H9 (cell line): ENCODE results near the gene CDH4. TPM values are rescaled to one million over a fixed set of nuclear protein-coding genes. Genes with fewer than 3 reads are reported as not detected.

Experiments used
- DNase-seq: peaks from one replicate; pipeline ENCODE4 v3.0.0-alpha.2; 2017
- H2AFZ ChIP-seq: one replicate; pipeline ENCODE4 v1.6.1; 2013; ENCODE audit warnings: mild to moderate bottlenecking, low read length, control low read depth, moderate library complexity
- H2AK5ac ChIP-seq: 2 replicates; pipeline ENCODE4 v1.6.1; 2013; ENCODE audit warnings: low read length, control low read depth, mixed read lengths; ENCODE audit not compliant: insufficient read length
- H2BK120ac ChIP-seq: one replicate; pipeline ENCODE4 v1.6.1; 2013; ENCODE audit warnings: low read depth, mild to moderate bottlenecking, low read length, control low read depth, inconsistent platforms; ENCODE audit not compliant: poor library complexity, severe bottlenecking
- H2BK12ac ChIP-seq: 2 replicates; pipeline ENCODE4 v1.6.1; 2013; ENCODE audit warnings: low read length, control low read depth, mixed read lengths, low read depth; ENCODE audit not compliant: insufficient read length
- H2BK15ac ChIP-seq: 2 replicates; pipeline ENCODE4 v1.6.1; 2013; ENCODE audit warnings: low read depth, low read length, control low read depth
- H2BK20ac ChIP-seq: one replicate; pipeline ENCODE4 v1.6.1; 2013; ENCODE audit warnings: low read depth, mild to moderate bottlenecking, low read length, control low read depth, inconsistent platforms; ENCODE audit not compliant: poor library complexity, severe bottlenecking
- H2BK5ac ChIP-seq: 2 replicates; pipeline ENCODE4 v1.6.1; 2013; ENCODE audit warnings: low read length, control low read depth, mixed read lengths; ENCODE audit not compliant: insufficient read length
- H3K14ac ChIP-seq: 2 replicates; pipeline ENCODE4 v1.6.1; 2013; ENCODE audit warnings: low read length, control low read depth; ENCODE audit not compliant: insufficient read depth
- H3K18ac ChIP-seq: 2 replicates; pipeline ENCODE4 v1.6.1; 2013; ENCODE audit warnings: low read depth, mild to moderate bottlenecking, mixed read lengths, low read length, control low read depth; ENCODE audit not compliant: insufficient read length
- H3K23ac ChIP-seq: 2 replicates; pipeline ENCODE4 v1.6.1; 2013; ENCODE audit warnings: low read length, control low read depth, mixed read lengths, low read depth; ENCODE audit not compliant: insufficient read length
- H3K23me2 ChIP-seq: 2 replicates; pipeline ENCODE4 v1.6.1; 2013; ENCODE audit warnings: low read depth, mild to moderate bottlenecking, mixed read lengths, low read length, control low read depth; ENCODE audit not compliant: insufficient read length, poor library complexity, severe bottlenecking
- H3K27ac ChIP-seq: 2 replicates; pipeline ENCODE4 v1.5.1; 2013; ENCODE audit warnings: low read length, control low read depth, mixed read lengths, low read depth; ENCODE audit not compliant: insufficient read length
- H3K27me3 ChIP-seq: 2 replicates; pipeline ENCODE4 v1.6.1; 2013; ENCODE audit warnings: low read length, control low read depth, inconsistent platforms; ENCODE audit not compliant: insufficient read depth
- H3K4ac ChIP-seq: 2 replicates; pipeline ENCODE4 v1.6.1; 2013; ENCODE audit warnings: low read depth, mild to moderate bottlenecking, control low read depth, inconsistent platforms, low read length, moderate library complexity
- H3K4me1 ChIP-seq: 2 replicates; pipeline ENCODE4 v1.6.1; 2013; ENCODE audit warnings: low read length, control low read depth, inconsistent platforms; ENCODE audit not compliant: insufficient read depth
- H3K4me2 ChIP-seq: 2 replicates; pipeline ENCODE4 v1.6.1; 2013; ENCODE audit warnings: low read length, control low read depth, mixed read lengths; ENCODE audit not compliant: insufficient read length, insufficient read depth
- H3K56ac ChIP-seq: 2 replicates; pipeline ENCODE4 v1.6.1; 2013; ENCODE audit warnings: low read depth, mild to moderate bottlenecking, mixed read lengths, low read length, control low read depth; ENCODE audit not compliant: insufficient read length
- H3K79me1 ChIP-seq: 2 replicates; pipeline ENCODE4 v1.6.1; 2013; ENCODE audit warnings: low read depth, mild to moderate bottlenecking, moderate library complexity, low read length, control low read depth, inconsistent platforms; ENCODE audit not compliant: insufficient read depth, poor library complexity, severe bottlenecking
- H3K79me2 ChIP-seq: 2 replicates; pipeline ENCODE4 v1.6.1; 2013; ENCODE audit warnings: low read length, control low read depth, inconsistent platforms; ENCODE audit not compliant: insufficient read depth
- H3K9ac ChIP-seq: 2 replicates; pipeline ENCODE4 v1.6.1; 2013; ENCODE audit warnings: low read length, control low read depth, mixed read lengths; ENCODE audit not compliant: insufficient read length; ENCODE audit errors: extremely low read depth
- H3K9me3 ChIP-seq: one replicate; pipeline ENCODE4 v1.6.1; 2013; ENCODE audit warnings: low read depth, low read length, inconsistent platforms; ENCODE audit not compliant: control insufficient read depth
- H3T11ph ChIP-seq: one replicate; pipeline ENCODE4 v1.6.1; 2013; ENCODE audit warnings: mild to moderate bottlenecking, low read length, control low read depth, inconsistent platforms
- H4K20me1 ChIP-seq: one replicate; pipeline ENCODE4 v1.6.1; 2013; ENCODE audit not compliant: control insufficient read depth, insufficient read length, insufficient read depth
- H4K5ac ChIP-seq: 2 replicates; pipeline ENCODE4 v1.6.1; 2013; ENCODE audit warnings: low read depth, mild to moderate bottlenecking, mixed read lengths, low read length, control low read depth; ENCODE audit not compliant: insufficient read length
- H4K8ac ChIP-seq: replicated peaks from 2 replicates; pipeline ENCODE4 v1.6.1; 2013; ENCODE audit warnings: low read length, control low read depth, mixed read lengths, low read depth; ENCODE audit not compliant: insufficient read length
- H4K91ac ChIP-seq: 2 replicates; pipeline ENCODE4 v1.6.1; 2013; ENCODE audit warnings: low read depth, mild to moderate bottlenecking, moderate library complexity, mixed read lengths, low read length, control low read depth; ENCODE audit not compliant: insufficient read length
- H3K27ac Mint-ChIP-seq, 3 experiments: 2 replicates in 2 of 3; 3 replicates in 1 of 3; pipeline ENCODE4 v1.8.0; 2020 to 2021; ENCODE audit warnings: mixed read lengths in 3 of 3, mild to moderate bottlenecking in 1 of 3, moderate library complexity in 1 of 3
- H3K27me3 Mint-ChIP-seq: 2 replicates; pipeline ENCODE4 v1.8.0; 2021; ENCODE audit warnings: low read depth, mild to moderate bottlenecking, moderate library complexity, mixed read lengths
- H3K36me3 Mint-ChIP-seq, 3 experiments: 2 replicates in 2 of 3; 3 replicates in 1 of 3; pipeline ENCODE4 v1.8.0; 2020 to 2021; ENCODE audit warnings: low read depth in 3 of 3, mixed read lengths in 3 of 3; ENCODE audit not compliant: insufficient read depth in 1 of 3
- H3K4me1 Mint-ChIP-seq, 2 experiments: 2 replicates each; pipeline ENCODE4 v1.8.0; 2020; ENCODE audit warnings: mixed read lengths in 2 of 2
- H3K4me3 Mint-ChIP-seq, 2 experiments: 2 replicates in 1 of 2; 3 replicates in 1 of 2; pipeline ENCODE4 v1.8.0; 2020 to 2021; ENCODE audit warnings: mild to moderate bottlenecking in 2 of 2, mixed read lengths in 2 of 2, moderate library complexity in 1 of 2
- H3K9me3 Mint-ChIP-seq, 2 experiments: 2 replicates in 1 of 2; 3 replicates in 1 of 2; pipeline ENCODE4 v1.8.0; 2020; ENCODE audit warnings: mild to moderate bottlenecking in 2 of 2, mixed read lengths in 2 of 2, moderate library complexity in 1 of 2
- CTCF ChIP-seq: fragments of 200-600 bp; sonication (generic); conservative IDR thresholded peaks from 3 replicates; pipeline ENCODE4 v1.8.0; 2021; ENCODE audit warnings: antibody characterized with exemption, mild to moderate bottlenecking
- WGBS: extraction: QIAGEN DNeasy Blood & Tissue Kit; methylation state at CpG from one replicate; pipeline ENCODE4 v1.1.7; 2013; ENCODE audit warnings: missing lambda C conversion rate, low lambda C conversion rate, mixed read lengths; ENCODE audit not compliant: insufficient read length; ENCODE audit errors: extremely low coverage; 5-methylcytosine and 5-hydroxymethylcytosine counted together
- total RNA-seq: library from RNA; stranded (reverse); gene quantifications from 2 replicates; pipeline ENCODE4 v1.2.1, GENCODE V29; 2021

CDH4 gene
- total RNA-seq, 1 experiment from 2014 or later = 3.0 TPM

GRCh38 chr20:61543931-61544745 lies 292.1 kb downstream of the CDH4 start:
- no peak overlapping the region for H2AK5ac ChIP-seq
- no peaks in the 10 kb centered on the region; the same call in 1 of the 2 replicates for H3K27me3 ChIP-seq
- no peak overlapping the region for H3K27ac ChIP-seq
- TF ChIP-seq CTCF = no peak
- H3K4me2 ChIP-seq = no peak overlapping the region
- H4K20me1 ChIP-seq = no peaks in the 10 kb centered on the region
- H2BK120ac ChIP-seq = no peak overlapping the region
- DNase-seq = no peak
- no peaks in the 10 kb centered on the region for H3K9me3 ChIP-seq
- no peak overlapping the region for H3K56ac ChIP-seq
- Mint-ChIP-seq H3K27ac (peak overlapping the region in 1 of 3 experiments; percentile 48; a peak in 1 of 7 replicates), H3K4me3 (no peak overlapping the region), H3K4me1 (no peaks in the 10 kb centered on the region; a peak in 1 of 4 replicates), H3K27me3 (peaks cover 61% of the 10 kb centered on the region), H3K36me3 (peaks cover 0 to 4% (median 0%) of the 10 kb centered on the region in 3 experiments; a peak in 1 of 7 replicates), H3K9me3 (no peaks in the 10 kb centered on the region; a peak in 2 of 5 replicates)
- no peak overlapping the region for H2BK20ac ChIP-seq
- H4K8ac ChIP-seq = no peak overlapping the region
- no peak overlapping the region for H2BK12ac ChIP-seq
- H3T11ph ChIP-seq = no peak overlapping the region
- no peak overlapping the region for H3K14ac ChIP-seq
- no peaks in the 10 kb centered on the region for H3K79me1 ChIP-seq
- no CpG with 5 or more reads among the region's 34 CpGs for WGBS
- no peak overlapping the region for H3K18ac ChIP-seq
- H4K91ac ChIP-seq = no peak overlapping the region
- no peak overlapping the region for H3K4ac ChIP-seq
- H4K5ac ChIP-seq = no peak overlapping the region
- H2BK15ac ChIP-seq = no peak overlapping the region
- H2BK5ac ChIP-seq = no peak overlapping the region
- H2AFZ ChIP-seq = no peak overlapping the region
- no peaks in the 10 kb centered on the region for H3K23me2 ChIP-seq
- H3K4me1 ChIP-seq = no peaks in the 10 kb centered on the region
- H3K79me2 ChIP-seq = no peaks in the 10 kb centered on the region
- no peak overlapping the region for H3K9ac ChIP-seq
- H3K23ac ChIP-seq = no peak overlapping the region
